Vagina (tissue), 2 donors: ENCODE data around the gene CLIC5. TPM values are rescaled to one million over a fixed set of nuclear protein-coding genes. Genes with fewer than 3 reads are reported as not detected.

Experiments used
- DNase-seq, 2 donors: peaks; one replicate each; pipeline ENCODE4 v3.0.0-alpha.2; 2017; ENCODE audit errors: extremely low spot score in 2 of 2
- H3K27ac ChIP-seq: fragments of 200-600 bp; sonication (generic); one replicate; pipeline ENCODE4 v1.5.1; 2019
- H3K27me3 ChIP-seq: fragments of 200-600 bp; sonication (generic); one replicate; pipeline ENCODE4 v1.5.1; 2019
- H3K36me3 ChIP-seq, 2 donors: fragments of 200-600 bp; sonication (generic); one replicate each; pipeline ENCODE4 v1.5.1; 2017 to 2019
- H3K4me1 ChIP-seq: fragments of 200-600 bp; sonication (generic); one replicate; pipeline ENCODE4 v1.5.1; 2019
- H3K4me3 ChIP-seq, 2 donors: fragments of 200-600 bp; sonication (generic); 1 replicate in 1 of 2; 2 replicates in 1 of 2; pipeline ENCODE4 v1.5.1; 2016 to 2019
- H3K9me3 ChIP-seq: fragments of 200-600 bp; sonication (generic); one replicate; pipeline ENCODE4 v1.5.1; 2019
- CTCF ChIP-seq, 3 experiments: fragments of 450-650 bp in 2 of 3; fragments of 200-600 bp in 1 of 3; sonication (generic) in 1 of 3; IDR thresholded peaks; one replicate each; pipeline ENCODE4 v1.5.1; 2017 to 2019; ENCODE audit warnings: antibody characterized with exemption in 3 of 3, mild to moderate bottlenecking in 2 of 3, moderate library complexity in 2 of 3
- POLR2A ChIP-seq, 2 donors: fragments of 450-650 bp; IDR thresholded peaks; one replicate each; pipeline ENCODE4 v1.6.1; 2017; ENCODE audit warnings: antibody characterized with exemption in 2 of 2, mild to moderate bottlenecking in 2 of 2, moderate library complexity in 2 of 2
- POLR2AphosphoS5 ChIP-seq, 2 donors: sonication (generic); formaldehyde crosslinking; IDR thresholded peaks; one replicate each; pipeline ENCODE4 v1.9.0; 2017; ENCODE audit warnings: antibody characterized with exemption in 2 of 2, mild to moderate bottlenecking in 2 of 2, low read depth in 1 of 2; ENCODE audit not compliant: insufficient read depth in 1 of 2
- intact Hi-C: fragments of 100-400 bp; cut with DNase I; formaldehyde crosslinking; loops from one replicate; pipeline ENCODE4 v1.15.1; 2023
- total RNA-seq: library from RNA; depleted of rRNA; stranded (reverse); fragments of >200 nt; gene quantifications from one replicate; pipeline ENCODE4 v1.2.3, GENCODE V29; 2016

Gene CLIC5
- total RNA-seq, 1 donor from 2014 or later: 3.4 TPM

- no peak overlapping the region for H3K4me3 ChIP-seq
- intact Hi-C loops: no loop called here
- TF ChIP-seq POLR2A (IDR thresholded peaks at IDR 0.05): no peak
- no peak for TF ChIP-seq CTCF (IDR thresholded peaks at IDR 0.05)
- TF ChIP-seq POLR2AphosphoS5 (IDR thresholded peaks at IDR 0.05; ENCODE audit: insufficient read depth in 1 of 2, low read depth in 1 of 2): no peak
- H3K9me3 ChIP-seq: no peaks in the 10 kb centered on the region
- peaks cover 10% of the 10 kb centered on the region for H3K4me1 ChIP-seq
- H3K27ac ChIP-seq: peak overlapping the region; percentile 50
- no peak for DNase-seq
- no peaks in the 10 kb centered on the region for H3K36me3 ChIP-seq
- H3K27me3 ChIP-seq: no peaks in the 10 kb centered on the region
Measured at GRCh38 chr6:45855642-45856394, 159.8 kb downstream of the CLIC5 start.

GRCh38 chr6:45854149-45854742 lies 161.4 kb downstream of the CLIC5 start:
- H3K4me1 ChIP-seq: peaks cover 10% of the 10 kb centered on the region
- H3K27me3 ChIP-seq: no peaks in the 10 kb centered on the region
- TF ChIP-seq POLR2AphosphoS5 (IDR thresholded peaks at IDR 0.05; ENCODE audit: insufficient read depth in 1 of 2, low read depth in 1 of 2) (no peak), CTCF (IDR thresholded peaks at IDR 0.05) (no peak), POLR2A (IDR thresholded peaks at IDR 0.05) (no peak)
- H3K9me3 ChIP-seq: no peaks in the 10 kb centered on the region
- intact Hi-C loops: no loop called here
- no peak overlapping the region for H3K4me3 ChIP-seq
- peak overlapping the region; percentile 50 for H3K27ac ChIP-seq
- H3K36me3 ChIP-seq: no peaks in the 10 kb centered on the region
- no peak for DNase-seq

GRCh38 chr6:45851034-45851400 lies 164.6 kb downstream of the CLIC5 start:
- Histone ChIP-seq H3K36me3 (no peaks in the 10 kb centered on the region), H3K27ac (no peak overlapping the region), H3K4me1 (peaks cover 10% of the 10 kb centered on the region), H3K9me3 (no peaks in the 10 kb centered on the region), H3K27me3 (no peaks in the 10 kb centered on the region), H3K4me3 (no peak overlapping the region)
- no peak for TF ChIP-seq POLR2A (IDR thresholded peaks at IDR 0.05)
- no peak for DNase-seq
- intact Hi-C loops: no loop called here

DNA sequence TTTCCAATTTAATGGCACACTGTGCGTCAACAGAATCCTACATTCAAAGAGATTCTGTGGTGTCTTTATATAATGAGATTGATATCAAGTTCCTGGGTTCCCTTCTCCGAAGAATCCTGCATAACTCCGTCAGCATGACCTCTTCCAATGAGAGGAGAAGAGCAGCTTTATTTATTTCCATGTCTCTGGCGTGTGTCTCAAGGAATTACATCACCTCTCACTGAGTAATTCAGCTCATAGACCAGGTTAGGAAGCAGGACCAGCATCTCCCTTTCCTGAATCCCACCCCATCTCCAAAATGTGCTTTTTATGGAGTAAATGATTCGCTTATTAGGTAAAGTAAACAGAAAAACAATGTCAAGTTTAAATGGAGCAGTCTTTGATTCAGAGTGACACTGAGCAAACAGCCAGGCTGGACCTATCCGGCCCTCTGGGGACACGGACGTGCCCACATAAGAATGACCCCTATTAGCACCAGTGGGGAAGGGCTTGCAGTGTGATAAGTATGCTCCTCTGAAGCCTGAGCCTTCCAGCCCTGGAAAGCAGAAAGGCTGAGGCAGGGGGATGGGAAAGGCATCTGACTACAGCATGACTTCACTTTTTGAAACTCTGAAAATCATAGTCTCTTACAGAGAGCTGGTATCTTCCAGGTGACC lies 165.2 kb downstream of the CLIC5 start:
- TF ChIP-seq POLR2A (IDR thresholded peaks at IDR 0.05): no peak
- TF ChIP-seq CTCF (IDR thresholded peaks at IDR 0.05): no peak
- TF ChIP-seq POLR2AphosphoS5 (IDR thresholded peaks at IDR 0.05; ENCODE audit: insufficient read depth in 1 of 2, low read depth in 1 of 2): no peak
- intact Hi-C loops: no loop called here
- Histone ChIP-seq H3K9me3 (no peaks in the 10 kb centered on the region), H3K4me1 (peaks cover 10% of the 10 kb centered on the region), H3K4me3 (no peak overlapping the region), H3K27ac (no peak overlapping the region), H3K36me3 (no peaks in the 10 kb centered on the region), H3K27me3 (no peaks in the 10 kb centered on the region)
- DNase-seq: no peak

GRCh38 chr6:45845567-45845966 lies 170.1 kb downstream of the CLIC5 start:
- TF ChIP-seq POLR2AphosphoS5 (IDR thresholded peaks at IDR 0.05; ENCODE audit: insufficient read depth in 1 of 2, low read depth in 1 of 2) (no peak), CTCF (IDR thresholded peaks at IDR 0.05) (no peak), POLR2A (IDR thresholded peaks at IDR 0.05) (no peak)
- intact Hi-C loops: no loop called here
- no peak for DNase-seq

More at GRCh38 chr6:45845567-45845966, 170.1 kb downstream of the CLIC5 start:
- no peaks in the 10 kb centered on the region for H3K36me3 ChIP-seq
- H3K27ac ChIP-seq: no peak overlapping the region
- no peaks in the 10 kb centered on the region for H3K9me3 ChIP-seq
- no peaks in the 10 kb centered on the region for H3K27me3 ChIP-seq
- H3K4me3 ChIP-seq: no peak overlapping the region
- no peaks in the 10 kb centered on the region for H3K4me1 ChIP-seq
